HepG2 (cell line): ENCODE data around the gene MIS18BP1. TPM values are rescaled to one million over a fixed set of nuclear protein-coding genes. Genes with fewer than 3 reads are reported as not detected.
A peak's percentile ranks its signal among the peaks of the same experiment; 100 is the strongest.

ENCODE experiments used
- ATAC-seq: fragments of 200-7000 bp; cut with Tn5 transposase; 3 replicates; pipeline ENCODE4 v1.9.1; 2020; ENCODE audit warnings: mild to moderate bottlenecking, moderate library complexity
- BruUV-seq: library from RNA; stranded (reverse); fragments of 400-500 nt; replicated peaks from 2 replicates; lab custom pipeline; 2021; lab: Mats Ljungman, UMichigan
- CTCF ChIA-PET: fragments of 300-600 bp; formaldehyde crosslinking; extraction: SDS; loops from one replicate; lab custom pipeline; 2021; ENCODE audit warnings: low total read pairs, inconsistent platforms, low intra/inter-chr PET ratio; lab: Yijun Ruan, JAX
- POLR2A ChIA-PET: fragments of 350-600 bp; sonication (Branson Sonifier 250); formaldehyde crosslinking; loops from one replicate; lab custom pipeline; 2020; ENCODE audit warnings: antibody characterized with exemption, inconsistent platforms; lab: Yijun Ruan, JAX
- DNase-seq: peaks from one replicate; pipeline ENCODE4 v3.0.0-alpha.2; 2015; ENCODE audit warnings: low spot score
- FAIRE-seq: peaks from 3 replicates; lab custom pipeline; 2011; peaks lifted over from hg19 to GRCh38; lab: Jason Lieb, UNC
- H2AFZ ChIP-seq: one replicate; pipeline ENCODE4 v1.6.1; 2011; ENCODE audit warnings: low read length, inconsistent platforms
- H3K27ac ChIP-seq: fragments of 300-600 bp; 3 replicates; pipeline ENCODE4 v1.8.0; 2011; ENCODE audit warnings: mixed run types, mild to moderate bottlenecking, mixed read lengths, low read length, inconsistent platforms; ENCODE audit not compliant: insufficient read depth; ENCODE audit errors: extremely low read length
- H3K27me3 ChIP-seq, 2 experiments: fragments of 200-600 bp in 1 of 2; 2 replicates in 1 of 2; 3 replicates in 1 of 2; pipeline versions ENCODE4 v1.6.0 to v1.8.0; 2011; ENCODE audit warnings: low read length in 2 of 2, mild to moderate bottlenecking in 2 of 2, moderate library complexity in 2 of 2, inconsistent platforms in 1 of 2; ENCODE audit not compliant: insufficient read depth in 2 of 2, control insufficient read depth in 1 of 2
- H3K36me3 ChIP-seq, 2 experiments: fragments of 200-600 bp in 1 of 2; replicated peaks in 1 of 2; 2 replicates in 1 of 2; 3 replicates in 1 of 2; pipeline versions ENCODE4 v1.5.1 to v1.8.0; 2011; ENCODE audit warnings: low read length in 2 of 2, inconsistent platforms in 1 of 2; ENCODE audit not compliant: insufficient read depth in 2 of 2, control insufficient read depth in 1 of 2
- H3K4me1 ChIP-seq: 2 replicates; pipeline ENCODE4 v1.5.1; 2012; ENCODE audit warnings: low read length, inconsistent platforms; ENCODE audit not compliant: insufficient read depth
- H3K4me2 ChIP-seq: 2 replicates; pipeline ENCODE4 v1.6.0; 2011; ENCODE audit warnings: low read depth, low read length, inconsistent platforms
- H3K4me3 ChIP-seq, 3 experiments: fragments of 200-600 bp in 1 of 3; sonication (generic), shearing (Covaris generic) in 1 of 3; replicated peaks in 1 of 3; 2 replicates each; pipeline ENCODE4 v1.5.1; 2011 to 2016; ENCODE audit warnings: low read length in 3 of 3, inconsistent platforms in 2 of 3, low read depth in 2 of 3, mild to moderate bottlenecking in 2 of 3, control low read depth in 1 of 3, mixed read lengths in 1 of 3; ENCODE audit not compliant: insufficient read depth in 1 of 3
- H3K79me2 ChIP-seq: one replicate; pipeline ENCODE4 v1.6.1; 2011; ENCODE audit warnings: low read length, inconsistent platforms; ENCODE audit not compliant: insufficient read depth
- H3K9ac ChIP-seq: 2 replicates; pipeline ENCODE4 v1.6.0; 2011; ENCODE audit warnings: mild to moderate bottlenecking, low read depth, low read length, inconsistent platforms; ENCODE audit not compliant: insufficient read depth
- H3K9me3 ChIP-seq: 2 replicates; pipeline ENCODE4 v1.5.1; 2012; ENCODE audit warnings: mild to moderate bottlenecking, low read length
- H4K20me1 ChIP-seq: 2 replicates; pipeline ENCODE4 v1.6.0; 2011; ENCODE audit warnings: inconsistent platforms, mild to moderate bottlenecking, low read length, moderate library complexity; ENCODE audit not compliant: insufficient read depth
- BRD4 ChIP-seq: sonication (generic); formaldehyde crosslinking; IDR thresholded peaks from 2 replicates; pipeline ENCODE4 v1.4.0; 2020; ENCODE audit warnings: missing genetic modification reagents
- MBD4 ChIP-seq: IDR thresholded peaks from 2 replicates; pipeline ENCODE4 v1.6.1; 2012; ENCODE audit warnings: low read length, inconsistent platforms, borderline replicate concordance
- MEIS1 ChIP-seq: sonication (generic); formaldehyde crosslinking; IDR thresholded peaks from 2 replicates; pipeline ENCODE4 v1.9.0; 2021; ENCODE audit warnings: mild to moderate bottlenecking, missing genetic modification reagents, moderate library complexity, borderline replicate concordance
- REXO4 ChIP-seq: sonication (generic); formaldehyde crosslinking; IDR thresholded peaks from 2 replicates; pipeline ENCODE4 v1.8.0; 2022; ENCODE audit warnings: missing genetic modification reagents, mild to moderate bottlenecking, borderline replicate concordance
- RXRA ChIP-seq: sonication (generic); formaldehyde crosslinking; IDR thresholded peaks from 2 replicates; pipeline ENCODE4 v1.5.1; 2020; ENCODE audit warnings: missing genetic modification reagents
- TOPORS ChIP-seq: sonication (generic); formaldehyde crosslinking; IDR thresholded peaks from 2 replicates; pipeline ENCODE4 v1.8.0; 2023; ENCODE audit warnings: mild to moderate bottlenecking, missing genetic modification reagents
- ZBTB33 ChIP-seq: sonication (generic); formaldehyde crosslinking; IDR thresholded peaks from 2 replicates; pipeline ENCODE4 v1.4.0; 2020; ENCODE audit warnings: missing genetic modification reagents
- ZNF567 ChIP-seq: sonication (generic); formaldehyde crosslinking; IDR thresholded peaks from 2 replicates; pipeline ENCODE4 v1.8.1; 2023; ENCODE audit warnings: mild to moderate bottlenecking, missing genetic modification reagents, borderline replicate concordance
- WGBS: methylation state at CpG from one replicate; pipeline ENCODE4 v1.1.6; 2017; ENCODE audit warnings: low lambda C conversion rate; 5-methylcytosine and 5-hydroxymethylcytosine counted together
- in situ Hi-C: cut with HindIII; loops from 2 replicates; pipeline ENCODE4 v1.10.0; 2017; ENCODE audit warnings: low pct_unique_long_range_greater_than_20kb; ENCODE audit not compliant: extremely low pct_ligation_motif_present
- intact Hi-C: fragments of 100-400 bp; cut with micrococcal nuclease; formaldehyde crosslinking; loops from one replicate; pipeline ENCODE4 v1.10.0; 2022; ENCODE audit not compliant: unreplicated experiment
- polyA plus RNA-seq, 8 experiments: library from polyadenylated mRNA; depleted of rRNA in 3 of 8; stranded (reverse) in 7 of 8; unstranded in 1 of 8; fragments of >200 nt; fragmentation: Illumina TruSeq in 4 of 8; extraction: Trizol in 4 of 8; gene quantifications; 2 replicates each; pipeline versions ENCODE4 v1.2.1 to v1.2.3, GENCODE V29; 2011 to 2016; ENCODE audit warnings: low read depth in 4 of 8, missing spikeins in 1 of 8, mixed read lengths in 1 of 8; ENCODE audit not compliant: insufficient read depth in 1 of 8
- total RNA-seq, 5 experiments: library from RNA; depleted of rRNA; stranded (reverse); fragments of >200 nt; fragmentation: Illumina TruSeq; extraction: Trizol; gene quantifications; 2 replicates each; pipeline ENCODE4 v1.2.3, GENCODE V29; 2016; ENCODE audit warnings: low read depth in 1 of 5
- TF ChIP-seq, protein P1 (sequence below): sonication (generic); formaldehyde crosslinking; IDR thresholded peaks from 2 replicates; pipeline ENCODE4 v1.4.0; 2020; ENCODE audit warnings: missing genetic modification reagents
- TF ChIP-seq, protein P2 (sequence below): sonication (generic); formaldehyde crosslinking; IDR thresholded peaks from 2 replicates; pipeline ENCODE4 v1.5.0; 2020; ENCODE audit warnings: missing genetic modification reagents, mild to moderate bottlenecking, borderline replicate concordance
- TF ChIP-seq, protein P3 (sequence below): sonication (generic); formaldehyde crosslinking; IDR thresholded peaks from 2 replicates; pipeline ENCODE4 v1.8.0; 2022; ENCODE audit warnings: mild to moderate bottlenecking, missing genetic modification reagents, moderate library complexity
- TF ChIP-seq, protein P4 (sequence below), 2 experiments: sonication (generic) in 1 of 2; formaldehyde crosslinking in 1 of 2; IDR thresholded peaks; 2 replicates each; pipeline versions ENCODE4 v1.4.0 to v1.6.1; 2016 to 2020; ENCODE audit warnings: borderline replicate concordance in 1 of 2, low read depth in 1 of 2, mild to moderate bottlenecking in 1 of 2, missing genetic modification reagents in 1 of 2

The MIS18BP1 gene
- total and polyA plus RNA-seq, 2 of the 13 experiments (the other 11 are each of a cell fraction or from before 2014, with no cell fraction given) = 9.5 to 36.4 TPM

DNA sequence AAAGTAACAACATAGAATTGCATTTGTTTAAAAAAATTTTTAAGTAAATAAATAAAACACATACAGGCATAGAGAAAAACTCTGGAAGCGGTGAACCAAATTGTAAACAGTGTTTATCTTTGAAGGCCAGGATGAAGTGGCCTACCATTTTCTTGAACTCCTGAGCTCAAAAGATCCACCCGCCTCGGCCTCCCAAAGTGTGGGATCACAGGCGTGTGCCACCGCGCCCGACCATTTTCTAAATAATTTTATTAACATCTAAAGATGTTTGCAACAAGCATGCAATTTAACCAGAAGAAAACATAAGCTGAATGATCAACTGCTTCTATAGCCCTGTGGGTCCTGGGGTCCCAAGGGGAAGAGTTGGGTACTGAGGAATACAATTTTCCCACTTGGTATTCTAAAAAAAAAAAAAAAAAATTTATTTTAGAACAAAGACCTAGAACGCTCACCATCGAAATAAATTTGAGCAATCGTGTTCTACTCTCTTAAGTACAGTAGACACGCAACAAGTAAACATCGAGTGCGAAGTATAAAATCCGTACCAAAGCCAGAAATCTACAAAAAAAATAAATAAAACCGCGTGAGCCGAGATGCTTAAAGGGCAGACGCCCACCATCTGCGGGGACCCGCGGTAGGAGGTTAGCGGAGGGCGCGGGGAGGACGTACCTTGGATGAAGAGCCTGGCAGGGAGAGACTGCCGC is 484 bp downstream of the MIS18BP1 start:
- ATAC-seq (no peak), FAIRE-seq (no peak), DNase-seq (no peak)
- H2AFZ ChIP-seq = peak overlapping the region; percentile 52
- peak overlapping the region; percentile 89 to 100 (median 91) for H3K4me3 ChIP-seq
- H3K4me1 ChIP-seq = peaks cover 43% of the 10 kb centered on the region
- H3K36me3 ChIP-seq = no peaks in the 10 kb centered on the region
- peaks cover 53% of the 10 kb centered on the region for H3K79me2 ChIP-seq
- intact Hi-C loops (loop anchor here (1.0 to 5.0 kb wide), 5 partner anchors 118 to 1470 kb away; partner anchors contain the start of genes FKBP3 and TOGARAM1), in situ Hi-C loops (no loop called here)
- no peaks in the 10 kb centered on the region for H4K20me1 ChIP-seq
- H3K27me3 ChIP-seq = no peaks in the 10 kb centered on the region; a peak in 1 of 5 replicates
- peak overlapping the region; percentile 95 for H3K9ac ChIP-seq
- WGBS = 1% methylated on average over 26 of the region's 26 CpGs
- no peaks in the 10 kb centered on the region for H3K9me3 ChIP-seq
- TF ChIP-seq BRD4 (CRISPR knock-in tag) (no peak), REXO4 (no peak), MEIS1 (CRISPR knock-in tag) (no peak), RXRA (CRISPR knock-in tag) (no peak), TOPORS (CRISPR knock-in tag) (no peak), ZNF567 (no peak), MBD4 (0 out of 2 replicates have a peak, but pooled peaks have one; percentile 14), ZBTB33 (no peak)
- TF ChIP-seq, protein P1, sequence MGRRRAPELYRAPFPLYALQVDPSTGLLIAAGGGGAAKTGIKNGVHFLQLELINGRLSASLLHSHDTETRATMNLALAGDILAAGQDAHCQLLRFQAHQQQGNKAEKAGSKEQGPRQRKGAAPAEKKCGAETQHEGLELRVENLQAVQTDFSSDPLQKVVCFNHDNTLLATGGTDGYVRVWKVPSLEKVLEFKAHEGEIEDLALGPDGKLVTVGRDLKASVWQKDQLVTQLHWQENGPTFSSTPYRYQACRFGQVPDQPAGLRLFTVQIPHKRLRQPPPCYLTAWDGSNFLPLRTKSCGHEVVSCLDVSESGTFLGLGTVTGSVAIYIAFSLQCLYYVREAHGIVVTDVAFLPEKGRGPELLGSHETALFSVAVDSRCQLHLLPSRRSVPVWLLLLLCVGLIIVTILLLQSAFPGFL = no peak
- TF ChIP-seq, protein P2, sequence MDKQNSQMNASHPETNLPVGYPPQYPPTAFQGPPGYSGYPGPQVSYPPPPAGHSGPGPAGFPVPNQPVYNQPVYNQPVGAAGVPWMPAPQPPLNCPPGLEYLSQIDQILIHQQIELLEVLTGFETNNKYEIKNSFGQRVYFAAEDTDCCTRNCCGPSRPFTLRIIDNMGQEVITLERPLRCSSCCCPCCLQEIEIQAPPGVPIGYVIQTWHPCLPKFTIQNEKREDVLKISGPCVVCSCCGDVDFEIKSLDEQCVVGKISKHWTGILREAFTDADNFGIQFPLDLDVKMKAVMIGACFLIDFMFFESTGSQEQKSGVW (CRISPR knock-in tag) = 0 out of 2 replicates have a peak, but pooled peaks have one; percentile 7
- TF ChIP-seq, protein P3, sequence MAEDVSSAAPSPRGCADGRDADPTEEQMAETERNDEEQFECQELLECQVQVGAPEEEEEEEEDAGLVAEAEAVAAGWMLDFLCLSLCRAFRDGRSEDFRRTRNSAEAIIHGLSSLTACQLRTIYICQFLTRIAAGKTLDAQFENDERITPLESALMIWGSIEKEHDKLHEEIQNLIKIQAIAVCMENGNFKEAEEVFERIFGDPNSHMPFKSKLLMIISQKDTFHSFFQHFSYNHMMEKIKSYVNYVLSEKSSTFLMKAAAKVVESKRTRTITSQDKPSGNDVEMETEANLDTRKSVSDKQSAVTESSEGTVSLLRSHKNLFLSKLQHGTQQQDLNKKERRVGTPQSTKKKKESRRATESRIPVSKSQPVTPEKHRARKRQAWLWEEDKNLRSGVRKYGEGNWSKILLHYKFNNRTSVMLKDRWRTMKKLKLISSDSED (CRISPR knock-in tag) = 0 out of 2 replicates have a peak, but pooled peaks have one; percentile 24
- TF ChIP-seq, protein P4, sequence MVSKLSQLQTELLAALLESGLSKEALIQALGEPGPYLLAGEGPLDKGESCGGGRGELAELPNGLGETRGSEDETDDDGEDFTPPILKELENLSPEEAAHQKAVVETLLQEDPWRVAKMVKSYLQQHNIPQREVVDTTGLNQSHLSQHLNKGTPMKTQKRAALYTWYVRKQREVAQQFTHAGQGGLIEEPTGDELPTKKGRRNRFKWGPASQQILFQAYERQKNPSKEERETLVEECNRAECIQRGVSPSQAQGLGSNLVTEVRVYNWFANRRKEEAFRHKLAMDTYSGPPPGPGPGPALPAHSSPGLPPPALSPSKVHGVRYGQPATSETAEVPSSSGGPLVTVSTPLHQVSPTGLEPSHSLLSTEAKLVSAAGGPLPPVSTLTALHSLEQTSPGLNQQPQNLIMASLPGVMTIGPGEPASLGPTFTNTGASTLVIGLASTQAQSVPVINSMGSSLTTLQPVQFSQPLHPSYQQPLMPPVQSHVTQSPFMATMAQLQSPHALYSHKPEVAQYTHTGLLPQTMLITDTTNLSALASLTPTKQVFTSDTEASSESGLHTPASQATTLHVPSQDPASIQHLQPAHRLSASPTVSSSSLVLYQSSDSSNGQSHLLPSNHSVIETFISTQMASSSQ (IDR thresholded peaks at IDR 0.05; ENCODE audit: low read depth) = no peak
- TF ChIP-seq, protein P4 (CRISPR knock-in tag; IDR thresholded peaks at IDR 0.05; ENCODE audit: borderline replicate concordance) = no peak
- CTCF ChIA-PET = no interaction called here
- peak overlapping the region; percentile 97 for H3K4me2 ChIP-seq
- H3K27ac ChIP-seq = peak overlapping the region; percentile 97
- TSS peak; percentile 66 for BruUV-seq
- POLR2A ChIA-PET = interaction anchor here (0.8 to 2.5 kb wide), 10 partner anchors 9 to 356 kb away, joined by 3 to 18 read pairs (median 4); partner anchors contain the start of genes FKBP3, KLHL28, PRPF39 and TOGARAM1
